ENCODE data around the gene DUSP7.

GRCh38 chr3:52039426-52039825 is 16.9 kb downstream of the DUSP7 start:
- TF ChIP-seq CTCF (conservative IDR thresholded peaks at IDR 0.05 in 1 of 2, IDR thresholded peaks at IDR 0.05 in 1 of 2; ENCODE audit: extremely low read depth in 1 of 2, insufficient read depth in 1 of 2, low read depth in 1 of 2, low read length in 2 of 2) (no peak), EZH2 (IDR thresholded peaks at IDR 0.05; ENCODE audit: borderline replicate concordance, low read length) (no peak)
